D721Med (cell line): ENCODE data around the gene ABHD1.
A peak's percentile ranks its signal among the peaks of the same experiment; 100 is the strongest.

ENCODE experiments used
- DNase-seq: peaks from one replicate; pipeline ENCODE4 v3.0.0; 2011; ENCODE audit warnings: low spot score; ENCODE audit not compliant: insufficient read length
- FAIRE-seq: peaks from 2 replicates; lab custom pipeline; 2011; peaks lifted over from hg19 to GRCh38; lab: Jason Lieb, UNC
- TF ChIP-seq, protein P1 (sequence below): IDR thresholded peaks from 2 replicates; pipeline ENCODE4 v1.5.1; 2012; ENCODE audit warnings: mild to moderate bottlenecking, control low read depth; ENCODE audit not compliant: insufficient read depth; ENCODE audit errors: missing control alignments

ABHD1 gene

DNA sequence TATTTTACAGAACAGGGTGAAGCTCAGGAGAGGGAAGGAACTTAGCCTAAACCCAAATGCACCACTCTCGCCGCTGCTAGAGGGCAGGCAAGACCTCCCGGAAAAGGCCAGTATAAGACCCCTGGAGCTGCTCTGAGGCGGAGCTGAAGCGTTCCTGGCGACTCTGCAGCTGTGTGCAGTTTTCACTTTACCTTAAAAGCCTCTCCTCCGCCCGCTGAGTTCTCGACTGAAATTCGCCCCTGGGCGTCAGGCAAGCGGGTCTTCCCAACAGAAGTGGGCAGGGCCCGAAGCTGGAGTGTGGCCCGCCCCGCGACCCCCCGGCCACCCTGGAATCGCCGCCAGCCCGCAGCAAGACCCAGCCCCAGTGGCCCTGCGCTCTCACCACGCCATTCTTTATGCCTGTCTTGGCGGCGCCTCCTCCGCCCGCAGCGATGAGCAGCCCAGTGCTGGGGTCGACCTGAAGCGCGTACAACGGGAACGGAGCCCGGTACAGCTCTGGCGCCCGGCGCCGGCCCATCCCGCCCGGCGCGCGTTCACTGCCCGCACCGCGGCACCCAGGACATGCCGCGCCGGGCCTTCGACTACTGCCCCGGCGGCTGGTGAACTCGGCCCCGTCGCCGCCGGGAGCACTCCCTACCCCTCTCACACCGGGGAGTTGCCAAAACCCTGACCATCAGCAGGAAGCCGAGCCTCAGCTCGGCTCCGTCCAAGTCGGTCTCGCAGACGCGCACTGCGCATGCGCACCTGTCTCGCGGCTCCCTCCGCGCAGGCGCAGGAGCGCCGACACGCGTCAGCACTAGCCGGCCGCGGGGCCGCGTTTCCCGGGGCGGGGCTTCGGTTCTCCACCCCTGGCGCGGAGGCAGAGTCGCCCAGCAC is 10.5 kb downstream of the ABHD1 start, which contains the start of gene PREB:
Gene PREB, minus strand, starts transcription at position 732 of the 876 bp plus-strand sequence. Its CDS starts 215 bp downstream, at position 517.
- DNase-seq, result peak; percentile 94
- FAIRE-seq, result no peak
- TF ChIP-seq, protein P1, sequence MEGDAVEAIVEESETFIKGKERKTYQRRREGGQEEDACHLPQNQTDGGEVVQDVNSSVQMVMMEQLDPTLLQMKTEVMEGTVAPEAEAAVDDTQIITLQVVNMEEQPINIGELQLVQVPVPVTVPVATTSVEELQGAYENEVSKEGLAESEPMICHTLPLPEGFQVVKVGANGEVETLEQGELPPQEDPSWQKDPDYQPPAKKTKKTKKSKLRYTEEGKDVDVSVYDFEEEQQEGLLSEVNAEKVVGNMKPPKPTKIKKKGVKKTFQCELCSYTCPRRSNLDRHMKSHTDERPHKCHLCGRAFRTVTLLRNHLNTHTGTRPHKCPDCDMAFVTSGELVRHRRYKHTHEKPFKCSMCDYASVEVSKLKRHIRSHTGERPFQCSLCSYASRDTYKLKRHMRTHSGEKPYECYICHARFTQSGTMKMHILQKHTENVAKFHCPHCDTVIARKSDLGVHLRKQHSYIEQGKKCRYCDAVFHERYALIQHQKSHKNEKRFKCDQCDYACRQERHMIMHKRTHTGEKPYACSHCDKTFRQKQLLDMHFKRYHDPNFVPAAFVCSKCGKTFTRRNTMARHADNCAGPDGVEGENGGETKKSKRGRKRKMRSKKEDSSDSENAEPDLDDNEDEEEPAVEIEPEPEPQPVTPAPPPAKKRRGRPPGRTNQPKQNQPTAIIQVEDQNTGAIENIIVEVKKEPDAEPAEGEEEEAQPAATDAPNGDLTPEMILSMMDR, result peak; percentile 30

DNA sequence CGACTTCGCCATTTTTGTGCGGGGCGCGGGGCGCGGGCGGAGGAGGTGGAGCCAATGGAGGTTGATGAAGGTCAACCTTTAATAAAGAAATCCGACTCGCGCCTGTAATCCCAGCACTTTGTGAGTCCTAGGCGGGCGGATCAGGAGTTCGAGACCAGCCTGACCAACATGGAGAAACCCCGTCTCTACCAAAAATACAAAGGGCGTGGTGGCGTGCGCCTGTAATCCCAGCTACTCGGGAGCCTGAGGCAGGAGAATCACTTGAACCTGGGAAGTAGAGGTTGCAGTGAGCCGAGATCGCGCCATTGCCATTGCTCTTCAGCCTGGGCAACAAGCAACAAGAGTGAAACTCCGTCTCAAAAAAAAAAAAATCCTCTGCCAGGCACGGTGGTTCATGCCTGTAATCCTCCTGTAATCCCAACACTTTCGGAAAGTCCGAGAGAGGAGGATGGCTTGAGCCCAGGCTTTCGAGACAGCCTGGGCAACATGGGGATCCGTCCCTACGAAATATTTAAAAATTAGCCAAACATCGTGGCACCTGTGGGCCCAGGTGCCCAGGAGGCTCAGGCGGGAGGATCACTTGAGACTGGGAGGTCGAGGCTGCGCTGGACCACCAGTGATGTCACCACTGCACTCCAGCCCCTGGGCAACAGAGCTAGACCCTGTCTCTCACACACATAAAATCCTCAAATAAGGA is 11.3 kb downstream of the ABHD1 start:
- FAIRE-seq (no peak), DNase-seq (no peak)
- TF ChIP-seq, protein P1, result no peak

DNA sequence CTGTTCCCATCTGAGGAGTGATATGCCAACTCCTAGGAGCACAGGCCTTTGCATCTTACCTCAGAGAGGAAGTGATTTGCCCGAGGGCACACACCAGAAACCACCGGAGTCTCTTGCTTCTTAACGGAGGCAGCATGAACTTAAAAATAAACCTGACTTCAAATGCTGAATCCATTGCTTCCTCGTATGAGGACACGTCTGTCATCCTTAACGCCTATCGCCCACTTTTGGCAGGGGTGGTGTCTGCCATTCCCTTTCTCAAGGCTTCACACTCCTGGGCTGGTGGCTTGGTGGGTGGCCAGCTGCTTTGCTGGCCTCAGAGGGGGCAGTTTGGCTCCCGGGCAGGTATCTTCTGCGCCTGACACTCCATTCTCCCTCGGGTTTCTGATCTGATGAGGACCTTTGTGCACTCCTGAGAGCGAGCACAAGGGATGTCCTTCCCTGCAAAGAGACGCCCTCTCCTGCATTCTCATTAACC is 11.9 kb downstream of the ABHD1 start:
- FAIRE-seq (no peak), DNase-seq (no peak)
- TF ChIP-seq, protein P1, result no peak

DNA sequence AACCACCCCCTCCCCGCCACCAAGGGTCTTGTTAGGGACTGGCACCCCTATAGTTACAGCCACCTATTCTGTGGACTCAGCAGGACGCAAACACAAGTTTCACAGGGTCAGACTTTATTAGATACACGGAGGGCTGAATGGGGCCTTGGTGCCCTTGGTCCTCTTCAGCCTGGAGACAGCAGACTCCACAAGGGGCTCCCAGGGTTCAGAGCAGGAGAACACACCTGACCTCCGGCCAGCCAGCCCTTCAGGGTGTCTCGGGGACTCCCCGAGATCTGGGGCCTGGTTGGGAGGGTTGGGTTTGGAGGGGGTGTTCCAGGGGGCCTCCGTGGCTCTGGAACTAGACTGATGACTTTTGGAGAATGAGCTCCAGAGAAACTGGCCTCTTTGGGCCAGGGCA is 13.1 kb downstream of the ABHD1 start:
- TF ChIP-seq, protein P1, result no peak
- DNase-seq, result no peak
- FAIRE-seq, result no peak

DNA sequence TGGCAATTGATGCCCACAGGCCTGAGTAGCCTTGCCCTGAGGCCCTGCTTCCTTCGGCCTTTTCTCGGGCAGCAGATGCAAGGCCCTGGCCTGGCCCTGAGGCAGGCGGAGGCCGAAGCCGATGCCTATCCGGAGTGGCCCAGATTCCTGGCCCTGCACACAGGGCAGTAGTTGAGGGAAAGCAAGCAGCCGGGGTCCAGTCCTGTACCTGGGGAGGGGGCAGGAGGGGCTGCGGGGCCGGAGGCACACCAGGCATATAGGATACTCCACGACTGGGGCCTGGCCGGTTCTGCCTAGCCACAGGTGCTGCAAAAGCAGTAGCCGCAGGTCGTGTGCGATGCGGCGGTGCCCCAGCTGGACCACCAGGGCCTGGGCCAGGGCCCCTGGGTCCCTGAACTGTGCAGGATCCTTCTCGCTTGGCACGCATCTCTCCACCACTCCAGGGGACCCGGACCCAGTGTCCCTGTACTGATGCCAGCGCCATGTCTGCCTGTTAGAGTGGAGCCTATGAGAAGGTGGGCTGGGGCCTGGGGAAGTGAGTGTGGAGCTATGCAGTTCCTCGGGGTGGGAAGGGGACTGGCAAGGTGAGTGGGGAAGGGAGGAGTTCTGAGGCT is 13.8 kb downstream of the ABHD1 start:
- TF ChIP-seq, protein P1, result no peak
- no peak for FAIRE-seq
- DNase-seq, result no peak

DNA sequence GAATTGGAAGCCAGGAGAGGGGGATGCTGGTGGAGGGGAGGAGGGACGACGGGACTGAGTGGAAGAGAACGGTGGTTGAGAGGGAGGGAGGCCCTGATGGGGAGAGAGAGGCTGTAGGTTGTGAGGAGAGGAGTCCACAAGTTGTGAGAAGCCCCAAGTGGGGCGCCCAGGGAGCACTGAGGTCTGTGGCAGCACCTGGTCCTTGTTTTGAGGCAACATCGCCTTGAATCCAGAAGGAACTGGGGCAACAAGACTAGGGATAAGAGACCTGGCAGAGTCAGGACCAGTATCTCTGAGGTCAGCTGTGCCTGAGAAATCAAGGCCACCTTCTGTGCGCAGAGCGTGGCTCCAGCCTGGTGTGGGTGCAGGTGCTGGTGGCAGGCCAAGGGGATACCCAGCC is 14.5 kb downstream of the ABHD1 start:
- TF ChIP-seq, protein P1, result no peak
- FAIRE-seq, result no peak
- no peak for DNase-seq
